Gastrocnemius medialis (tissue), 4 donors: ENCODE data around the gene STRADA. TPM values are rescaled to one million over a fixed set of nuclear protein-coding genes. Genes with fewer than 3 reads are reported as not detected.

Experiments
- ATAC-seq, 2 donors: fragments of 150-250 bp; one replicate each; pipeline ENCODE4 v1.9.1; 2016
- DNase-seq, 2 donors: peaks; one replicate each; pipeline ENCODE4 v3.0.0-alpha.2; 2019
- H3K27ac ChIP-seq, 4 donors: fragments of 200-600 bp; sonication (generic); 1 replicate in 1 of 4; 2 replicates in 3 of 4; pipeline ENCODE4 v1.5.1; 2016 to 2018; ENCODE audit warnings: mild to moderate bottlenecking in 2 of 4, moderate library complexity in 1 of 4
- H3K27me3 ChIP-seq, 3 donors: fragments of 200-600 bp; sonication (generic) in 2 of 3; 1 replicate in 1 of 3; 2 replicates in 2 of 3; pipeline versions ENCODE4 v1.5.1 to v1.6.0; 2016 to 2019; ENCODE audit warnings: mild to moderate bottlenecking in 1 of 3, moderate library complexity in 1 of 3
- H3K36me3 ChIP-seq, 2 donors: fragments of 200-600 bp; sonication (generic) in 1 of 2; one replicate each; pipeline ENCODE4 v1.5.1; 2017 to 2018
- H3K4me1 ChIP-seq, 2 donors: fragments of 200-600 bp; sonication (generic) in 1 of 2; one replicate each; pipeline ENCODE4 v1.5.1; 2016 to 2017; ENCODE audit warnings: mild to moderate bottlenecking in 2 of 2
- H3K4me3 ChIP-seq, 4 donors: fragments of 200-600 bp; sonication (generic) in 3 of 4; 1 replicate in 1 of 4; 2 replicates in 3 of 4; pipeline ENCODE4 v1.5.1; 2016 to 2019; ENCODE audit warnings: mild to moderate bottlenecking in 2 of 4
- H3K9me3 ChIP-seq, 3 donors: fragments of 200-600 bp; sonication (generic) in 2 of 3; 1 replicate in 1 of 3; 2 replicates in 2 of 3; pipeline ENCODE4 v1.5.1; 2016 to 2019
- POLR2A ChIP-seq, 2 donors: fragments of 450-650 bp; IDR thresholded peaks; one replicate each; pipeline ENCODE4 v1.6.1; 2017; ENCODE audit warnings: antibody characterized with exemption in 2 of 2, mild to moderate bottlenecking in 2 of 2, moderate library complexity in 2 of 2
- in situ Hi-C, 4 donors: fragments of 200-750 bp; cut with MboI; loops; one replicate each; pipeline versions ENCODE4 v1.15.0 to v1.8.0; 2017; ENCODE audit warnings: low sequenced_read_pairs in 4 of 4
- intact Hi-C: fragments of 100-400 bp; cut with DNase I; formaldehyde crosslinking; loops from one replicate; pipeline ENCODE4 v1.15.1; 2023; ENCODE audit warnings: low total_unique reads
- total RNA-seq, 4 donors: library from RNA; depleted of rRNA; stranded (reverse); fragments of >200 nt; gene quantifications; one replicate each; pipeline versions ENCODE4 v1.1.0 to v1.2.3, GENCODE V29; 2016
- TF ChIP-seq, protein P1 (sequence below), 5 experiments: fragments of 450-650 bp in 3 of 5; fragments of 200-600 bp in 2 of 5; sonication (generic) in 2 of 5; IDR thresholded peaks in 4 of 5; conservative IDR thresholded peaks in 1 of 5; 1 replicate in 4 of 5; 2 replicates in 1 of 5; pipeline ENCODE4 v1.5.1; 2016 to 2019; ENCODE audit warnings: antibody characterized with exemption in 5 of 5, mild to moderate bottlenecking in 3 of 5, moderate library complexity in 3 of 5

The STRADA gene
- total RNA-seq, 4 donors from 2014 or later: 7.5 to 15.0 (median 8.6) TPM

DNA sequence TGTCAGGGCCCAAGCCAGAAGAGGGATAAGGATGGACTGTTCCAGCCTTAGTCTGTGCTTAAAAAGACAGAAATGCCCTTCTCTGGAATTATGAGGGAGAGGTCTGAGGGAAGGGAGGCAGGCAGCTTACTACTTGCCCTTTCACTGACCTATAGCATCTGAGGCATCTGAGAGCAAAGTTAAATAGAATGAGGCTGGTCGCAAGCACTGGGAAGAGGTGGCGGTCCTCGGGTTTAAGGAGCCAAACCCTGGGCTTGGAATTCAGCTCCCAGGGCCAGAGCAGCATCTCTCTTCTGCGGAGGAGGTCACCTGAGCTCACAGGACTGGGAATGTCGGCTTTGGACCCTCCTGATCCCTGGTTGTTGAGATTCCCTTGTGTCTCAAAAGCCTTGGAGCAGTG is 38.6 kb downstream of the STRADA start:
- Histone ChIP-seq H3K27me3 (peaks cover 5 to 20% (median 10%) of the 10 kb centered on the region in 3 donors), H3K4me3 (no peak overlapping the region), H3K27ac (no peak overlapping the region), H3K36me3 (peaks cover 0 to 45% of the 10 kb centered on the region in 2 donors), H3K9me3 (no peaks in the 10 kb centered on the region), H3K4me1 (peaks cover 17 to 23% of the 10 kb centered on the region in 2 donors)
- intact Hi-C loops: no loop called here
- no peak for TF ChIP-seq POLR2A (IDR thresholded peaks at IDR 0.05)
- TF ChIP-seq, protein P1, sequence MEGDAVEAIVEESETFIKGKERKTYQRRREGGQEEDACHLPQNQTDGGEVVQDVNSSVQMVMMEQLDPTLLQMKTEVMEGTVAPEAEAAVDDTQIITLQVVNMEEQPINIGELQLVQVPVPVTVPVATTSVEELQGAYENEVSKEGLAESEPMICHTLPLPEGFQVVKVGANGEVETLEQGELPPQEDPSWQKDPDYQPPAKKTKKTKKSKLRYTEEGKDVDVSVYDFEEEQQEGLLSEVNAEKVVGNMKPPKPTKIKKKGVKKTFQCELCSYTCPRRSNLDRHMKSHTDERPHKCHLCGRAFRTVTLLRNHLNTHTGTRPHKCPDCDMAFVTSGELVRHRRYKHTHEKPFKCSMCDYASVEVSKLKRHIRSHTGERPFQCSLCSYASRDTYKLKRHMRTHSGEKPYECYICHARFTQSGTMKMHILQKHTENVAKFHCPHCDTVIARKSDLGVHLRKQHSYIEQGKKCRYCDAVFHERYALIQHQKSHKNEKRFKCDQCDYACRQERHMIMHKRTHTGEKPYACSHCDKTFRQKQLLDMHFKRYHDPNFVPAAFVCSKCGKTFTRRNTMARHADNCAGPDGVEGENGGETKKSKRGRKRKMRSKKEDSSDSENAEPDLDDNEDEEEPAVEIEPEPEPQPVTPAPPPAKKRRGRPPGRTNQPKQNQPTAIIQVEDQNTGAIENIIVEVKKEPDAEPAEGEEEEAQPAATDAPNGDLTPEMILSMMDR (IDR thresholded peaks at IDR 0.05 in 4 of 5, conservative IDR thresholded peaks at IDR 0.05 in 1 of 5): no peak
- in situ Hi-C loops: loop anchor here in 1 of 4 donors (25.0 kb wide), 1 partner anchor 266 kb away; the partner anchor contains the start of gene CYB561
- ATAC-seq: no peak
- no peak for DNase-seq

DNA sequence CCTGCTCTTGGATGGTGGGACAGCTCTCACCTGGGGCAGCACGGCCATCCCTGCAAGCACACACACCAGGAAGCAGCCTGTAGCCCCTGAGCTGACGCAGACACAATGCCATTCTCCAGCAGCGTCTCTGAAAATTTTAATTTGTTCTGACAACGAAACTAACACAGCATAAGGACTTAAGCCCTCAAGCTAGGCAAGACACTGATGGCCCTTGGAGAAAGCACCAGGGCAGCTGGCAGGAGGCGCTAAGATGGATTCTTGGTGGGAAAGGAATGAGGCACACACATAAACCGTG is 38.9 kb downstream of the STRADA start:
- peaks cover 17 to 24% of the 10 kb centered on the region in 2 donors for H3K4me1 ChIP-seq
- H3K27ac ChIP-seq: no peak overlapping the region
- H3K27me3 ChIP-seq: peaks cover 5 to 20% (median 10%) of the 10 kb centered on the region in 3 donors
- H3K9me3 ChIP-seq: no peaks in the 10 kb centered on the region
- TF ChIP-seq, protein P1 (IDR thresholded peaks at IDR 0.05 in 4 of 5, conservative IDR thresholded peaks at IDR 0.05 in 1 of 5): no peak
- TF ChIP-seq POLR2A (IDR thresholded peaks at IDR 0.05): no peak
- ATAC-seq: no peak
- H3K4me3 ChIP-seq: no peak overlapping the region
- intact Hi-C loops (no loop called here), in situ Hi-C loops (loop anchor here in 1 of 4 donors (25.0 kb wide), 1 partner anchor 265 kb away; the partner anchor contains the start of gene CYB561)
- no peak for DNase-seq
- peaks cover 0 to 42% of the 10 kb centered on the region in 2 donors for H3K36me3 ChIP-seq

DNA sequence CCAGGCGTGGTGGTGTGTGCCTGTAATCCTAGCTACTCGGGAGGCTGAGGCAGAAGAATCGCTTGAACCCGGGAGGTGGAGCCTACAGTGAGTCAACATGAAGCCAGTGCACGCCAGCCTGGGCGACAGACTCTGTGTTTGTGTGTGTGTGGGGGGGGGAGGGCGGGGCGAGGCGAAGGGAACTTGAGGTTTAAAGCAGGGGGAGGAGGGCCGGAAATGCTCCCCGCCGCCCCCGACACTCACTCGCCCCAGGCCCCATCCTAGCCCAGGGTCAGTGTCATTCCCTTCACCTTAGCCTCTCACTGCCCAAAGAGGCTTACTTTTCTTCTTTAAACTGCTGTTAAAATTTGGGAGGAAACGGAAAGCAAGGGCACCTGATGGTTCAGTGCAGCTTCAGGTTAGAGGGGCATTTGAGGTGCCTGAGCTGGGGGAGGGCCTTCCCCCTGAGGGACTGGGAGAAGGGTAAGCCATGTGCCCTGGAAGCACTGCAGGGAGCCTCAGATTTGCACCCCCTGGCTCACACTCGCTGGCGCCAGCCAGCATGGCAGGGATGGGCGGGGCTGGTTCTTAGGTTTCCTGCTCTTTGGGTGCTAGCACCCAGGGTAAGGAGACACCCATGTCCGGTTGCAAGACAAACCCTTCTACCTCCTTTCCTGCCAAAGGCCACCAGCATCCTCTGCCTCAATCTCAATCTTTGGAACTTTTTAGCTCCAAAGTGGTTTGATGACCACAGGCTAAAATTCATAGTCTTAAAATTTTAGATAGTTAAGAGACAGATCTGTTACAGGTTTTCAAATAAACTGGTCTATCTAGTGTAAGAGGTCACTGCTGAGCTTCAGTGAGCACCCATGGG is 39.5 kb downstream of the STRADA start:
- intact Hi-C loops (no loop called here), in situ Hi-C loops (loop anchor here in 1 of 4 donors (25.0 kb wide), 1 partner anchor 265 kb away; the partner anchor contains the start of gene CYB561)
- DNase-seq: no peak
- Histone ChIP-seq H3K27ac (no peak overlapping the region), H3K4me3 (no peak overlapping the region), H3K36me3 (peaks cover 0 to 42% of the 10 kb centered on the region in 2 donors), H3K27me3 (peaks cover 5 to 20% (median 10%) of the 10 kb centered on the region in 3 donors), H3K9me3 (no peaks in the 10 kb centered on the region), H3K4me1 (peaks cover 17 to 24% of the 10 kb centered on the region in 2 donors)
- no peak for ATAC-seq
- TF ChIP-seq, protein P1 (IDR thresholded peaks at IDR 0.05 in 4 of 5, conservative IDR thresholded peaks at IDR 0.05 in 1 of 5): no peak
- no peak for TF ChIP-seq POLR2A (IDR thresholded peaks at IDR 0.05)

DNA sequence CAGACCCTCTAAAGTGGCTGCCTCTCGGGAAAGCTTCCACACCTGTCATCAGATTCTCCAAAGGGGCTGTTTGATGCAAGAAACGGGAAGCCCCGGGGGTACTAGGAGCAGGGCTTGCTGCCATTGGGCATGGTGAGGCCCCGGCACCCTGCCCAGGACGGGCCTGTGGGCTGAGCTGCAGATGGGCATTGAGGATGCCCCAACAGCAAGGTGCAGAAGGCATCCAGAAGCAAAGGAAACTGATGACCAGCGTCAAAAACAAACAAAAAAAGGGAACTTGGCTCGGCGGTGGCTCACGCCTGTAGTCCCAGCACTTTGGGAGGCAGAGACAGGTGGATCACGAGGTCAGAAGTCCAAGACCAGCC is 40.2 kb downstream of the STRADA start:
- DNase-seq (no peak), ATAC-seq (no peak)
- Histone ChIP-seq H3K27me3 (peaks cover 5 to 20% (median 10%) of the 10 kb centered on the region in 3 donors), H3K4me1 (peaks cover 17 to 24% of the 10 kb centered on the region in 2 donors), H3K9me3 (no peaks in the 10 kb centered on the region), H3K27ac (peak overlapping the region in 1 of 4 donors; percentile 52), H3K4me3 (peak overlapping the region; percentile 33 to 51 (median 44)), H3K36me3 (peaks cover 0 to 39% of the 10 kb centered on the region in 2 donors)
- in situ Hi-C loops: loop anchor here in 1 of 4 donors (25.0 kb wide), 1 partner anchor 264 kb away; the partner anchor contains the start of gene CYB561
- TF ChIP-seq, protein P1 (IDR thresholded peaks at IDR 0.05 in 4 of 5, conservative IDR thresholded peaks at IDR 0.05 in 1 of 5): no peak
- no peak for TF ChIP-seq POLR2A (IDR thresholded peaks at IDR 0.05)
- intact Hi-C loops: no loop called here
